Activated T-cell treated with anti-CD3 and anti-CD28 coated beads, Interleukin-2, amount 50 U/mL, for 72 hours (primary cell): ENCODE data around the gene RGMA. TPM values are rescaled to one million over a fixed set of nuclear protein-coding genes. Genes with fewer than 3 reads are reported as not detected.
"Not testable (repeated sequence)": the region's sequence is repeated elsewhere in the genome, so short reads cannot be mapped to it uniquely, and the experiment has no call there.

ENCODE experiments used
- ATAC-seq, 2 donors: fragments of 150-1000 bp; cut with Tn5 transposase; replicated peaks in 1 of 2; 2 replicates each; pipeline ENCODE4 v1.10.0; 2021; ENCODE audit warnings: moderate library complexity in 2 of 2, mild to moderate bottlenecking in 1 of 2
- DNase-seq, 2 donors: peaks; one replicate each; pipeline ENCODE4 v3.0.0; 2021 to 2022; ENCODE audit warnings: mixed read lengths in 1 of 2
- H3K27ac Mint-ChIP-seq: one replicate; pipeline ENCODE4 v1.8.0; 2022; ENCODE audit warnings: mild to moderate bottlenecking, moderate library complexity, mixed read lengths
- H3K27me3 Mint-ChIP-seq: one replicate; pipeline ENCODE4 v1.8.0; 2022; ENCODE audit warnings: low read depth, mixed read lengths
- H3K36me3 Mint-ChIP-seq, 2 donors: one replicate each; pipeline ENCODE4 v1.8.0; 2022; ENCODE audit warnings: mixed read lengths in 2 of 2, mild to moderate bottlenecking in 1 of 2; ENCODE audit not compliant: insufficient read depth in 2 of 2
- H3K4me1 Mint-ChIP-seq: one replicate; pipeline ENCODE4 v1.8.0; 2022; ENCODE audit warnings: low read depth, mixed read lengths
- H3K4me3 Mint-ChIP-seq, 2 donors: one replicate each; pipeline ENCODE4 v1.8.0; 2022; ENCODE audit warnings: mild to moderate bottlenecking in 2 of 2, mixed read lengths in 2 of 2, moderate library complexity in 2 of 2
- H3K9me3 Mint-ChIP-seq, 2 donors: one replicate each; pipeline ENCODE4 v1.8.0; 2022; ENCODE audit warnings: mixed read lengths in 2 of 2
- total RNA-seq, 2 donors: library from RNA; stranded (reverse); gene quantifications; one replicate each; pipeline ENCODE4 v1.2.3, GENCODE V29; 2022

Gene RGMA
- total RNA-seq, 2 donors from 2014 or later: 0.53 to 1.7 TPM

DNA sequence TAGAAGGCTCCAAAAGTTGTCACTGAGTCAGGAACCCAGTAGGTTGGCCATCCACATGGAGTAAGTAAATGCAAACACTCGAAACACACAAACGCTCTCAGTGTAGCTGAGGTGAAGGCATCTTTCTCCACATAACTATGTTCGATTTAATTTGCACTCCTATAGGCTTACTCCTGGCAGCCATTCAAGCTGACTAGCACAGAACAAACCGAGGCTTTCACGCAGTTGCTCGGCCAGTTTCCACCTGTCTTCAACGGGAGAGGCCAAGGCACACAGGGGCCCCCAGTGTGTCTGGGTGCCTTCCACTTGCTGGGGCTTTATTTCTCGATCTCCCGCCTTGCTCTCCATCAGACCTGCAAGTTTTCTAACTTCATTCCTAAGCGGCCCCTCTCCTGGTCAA is 18.9 kb downstream of the RGMA start:
- peaks cover 17% of the 10 kb centered on the region for H3K4me1 Mint-ChIP-seq
- no peak overlapping the region for H3K27ac Mint-ChIP-seq
- H3K9me3 Mint-ChIP-seq: no peaks in the 10 kb centered on the region
- H3K36me3 Mint-ChIP-seq: no peaks in the 10 kb centered on the region
- ATAC-seq: no peak
- H3K4me3 Mint-ChIP-seq: no peak overlapping the region
- no peak for DNase-seq
- peaks cover 47% of the 10 kb centered on the region for H3K27me3 Mint-ChIP-seq

DNA sequence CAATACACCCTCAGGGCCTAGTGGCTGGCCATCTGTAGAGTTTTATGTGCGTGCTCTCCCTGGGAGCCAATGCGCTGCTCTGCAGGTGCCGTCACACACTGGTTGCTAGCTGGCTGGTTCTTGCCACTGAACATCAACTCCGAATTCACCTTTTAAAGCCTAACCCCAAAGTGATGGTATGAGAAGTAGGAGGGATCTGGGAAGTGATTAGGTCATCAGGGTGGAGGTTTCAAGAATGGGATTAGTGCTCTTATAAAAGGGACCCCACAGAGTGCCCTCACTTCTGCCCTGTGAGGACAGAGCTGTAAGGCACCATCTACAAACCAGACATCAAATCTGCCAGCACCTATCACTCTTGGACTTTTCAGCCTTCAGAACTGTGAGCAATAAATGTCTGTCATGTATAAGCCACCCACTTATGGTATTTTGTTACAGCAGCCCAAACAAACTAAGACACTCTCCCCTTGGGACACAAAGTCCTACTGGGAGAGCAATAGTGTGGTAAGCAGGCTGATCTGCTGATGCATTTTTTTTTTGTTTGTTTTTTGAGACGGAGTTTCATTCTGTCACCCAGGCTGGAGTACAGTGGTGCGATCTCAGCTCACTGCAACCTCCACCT is 20.3 kb downstream of the RGMA start:
- ATAC-seq: no peak

DNA sequence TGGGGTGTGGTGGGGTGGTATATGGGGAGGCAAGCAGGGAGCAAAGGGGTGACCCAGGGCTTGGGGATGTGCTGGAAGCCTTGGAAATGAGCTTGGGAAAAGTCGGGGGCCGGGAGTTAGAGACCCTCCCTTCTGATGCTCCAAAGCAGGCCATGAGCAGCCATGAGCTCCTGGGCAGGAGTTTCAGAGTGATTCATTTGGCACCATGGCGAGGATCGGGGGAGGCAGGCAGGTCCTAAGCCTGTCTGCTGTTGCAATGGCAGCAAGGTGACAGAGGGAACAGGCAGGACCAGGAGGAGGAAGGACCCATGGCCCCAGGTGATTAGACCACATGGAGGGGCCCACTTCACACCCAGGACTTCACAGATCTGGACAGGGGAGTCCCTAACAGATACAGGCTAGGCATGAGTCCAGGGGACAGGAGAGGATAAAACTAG is 21.3 kb downstream of the RGMA start:
- DNase-seq (no peak), ATAC-seq (no peak)
- no peaks in the 10 kb centered on the region for H3K9me3 Mint-ChIP-seq
- H3K27me3 Mint-ChIP-seq: peaks cover 30% of the 10 kb centered on the region
- H3K4me3 Mint-ChIP-seq: no peak overlapping the region
- H3K36me3 Mint-ChIP-seq: no peaks in the 10 kb centered on the region
- H3K4me1 Mint-ChIP-seq: peaks cover 12% of the 10 kb centered on the region
- H3K27ac Mint-ChIP-seq: no peak overlapping the region

More for the DNA sequence above, 20.3 kb downstream of the RGMA start:
- Mint-ChIP-seq H3K27ac (no peak overlapping the region), H3K27me3 (peaks cover 33% of the 10 kb centered on the region), H3K4me1 (peaks cover 17% of the 10 kb centered on the region), H3K4me3 (no peak overlapping the region), H3K9me3 (no peaks in the 10 kb centered on the region), H3K36me3 (no peaks in the 10 kb centered on the region)
- no peak for DNase-seq

GRCh38 chr15:93066834-93067648 is 22.0 kb downstream of the RGMA start:
- DNase-seq: no peak
- no peak overlapping the region for H3K4me3 Mint-ChIP-seq

DNA sequence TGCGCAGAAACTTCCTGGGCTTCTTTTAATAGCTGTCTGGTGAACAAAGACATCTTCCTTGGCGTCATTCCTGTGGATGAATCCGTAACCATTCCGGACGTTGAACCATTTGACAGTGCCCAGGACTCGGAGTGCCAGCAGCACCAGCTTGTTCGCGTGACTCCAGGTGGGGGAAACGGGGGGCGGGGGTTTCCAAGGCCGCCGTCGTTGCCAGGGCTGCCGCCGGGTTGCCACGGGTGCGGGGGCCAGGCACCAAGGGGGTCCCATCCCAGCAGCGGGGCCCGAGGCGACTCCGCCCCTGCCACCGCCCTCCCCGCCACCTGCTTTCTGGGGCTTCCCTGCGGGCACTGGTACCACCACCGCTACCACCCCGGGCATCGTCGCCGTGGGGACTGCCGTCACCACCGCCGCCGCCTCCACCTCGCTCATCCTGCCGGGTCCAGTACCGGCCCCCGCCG is 22.8 kb downstream of the RGMA start:
- no peak overlapping the region for H3K27ac Mint-ChIP-seq
- DNase-seq (no peak), ATAC-seq (no peak)
- H3K27me3 Mint-ChIP-seq: peaks cover 23% of the 10 kb centered on the region
- H3K36me3 Mint-ChIP-seq: no peaks in the 10 kb centered on the region
- no peak overlapping the region for H3K4me3 Mint-ChIP-seq
- H3K9me3 Mint-ChIP-seq: no peaks in the 10 kb centered on the region
- H3K4me1 Mint-ChIP-seq: peaks cover 4% of the 10 kb centered on the region

More at GRCh38 chr15:93066834-93067648, 22.0 kb downstream of the RGMA start:
- Mint-ChIP-seq H3K36me3 (no peaks in the 10 kb centered on the region), H3K27ac (no peak overlapping the region), H3K4me1 (peaks cover 8% of the 10 kb centered on the region), H3K9me3 (no peaks in the 10 kb centered on the region), H3K27me3 (peaks cover 30% of the 10 kb centered on the region)
- no peak for ATAC-seq

- Mint-ChIP-seq H3K4me3 (no peak overlapping the region), H3K36me3 (no peaks in the 10 kb centered on the region), H3K27me3 (peaks cover 17% of the 10 kb centered on the region), H3K27ac (no peak overlapping the region), H3K4me1 (peaks cover 4% of the 10 kb centered on the region), H3K9me3 (no peaks in the 10 kb centered on the region)
- no peak for ATAC-seq
- no peak for DNase-seq
Observed at GRCh38 chr15:93065641-93066045, 23.4 kb downstream of the RGMA start.

- Mint-ChIP-seq H3K9me3 (no peaks in the 10 kb centered on the region), H3K27ac (no peak overlapping the region), H3K4me3 (no peak overlapping the region), H3K36me3 (no peaks in the 10 kb centered on the region), H3K4me1 (peaks cover 4% of the 10 kb centered on the region), H3K27me3 (peaks cover 10% of the 10 kb centered on the region)
- no peak for DNase-seq
- no peak for ATAC-seq
Observed at GRCh38 chr15:93063796-93064690, 25.0 kb downstream of the RGMA start.

- DNase-seq (no peak), ATAC-seq (no peak)
- H3K4me1 Mint-ChIP-seq: peaks cover 4% of the 10 kb centered on the region
- no peaks in the 10 kb centered on the region for H3K9me3 Mint-ChIP-seq
- H3K36me3 Mint-ChIP-seq: no peaks in the 10 kb centered on the region
- no peak overlapping the region for H3K27ac Mint-ChIP-seq
- H3K27me3 Mint-ChIP-seq: peaks cover 10% of the 10 kb centered on the region
- H3K4me3 Mint-ChIP-seq: no peak overlapping the region
Observed at GRCh38 chr15:93063262-93063671, 25.7 kb downstream of the RGMA start.

DNA sequence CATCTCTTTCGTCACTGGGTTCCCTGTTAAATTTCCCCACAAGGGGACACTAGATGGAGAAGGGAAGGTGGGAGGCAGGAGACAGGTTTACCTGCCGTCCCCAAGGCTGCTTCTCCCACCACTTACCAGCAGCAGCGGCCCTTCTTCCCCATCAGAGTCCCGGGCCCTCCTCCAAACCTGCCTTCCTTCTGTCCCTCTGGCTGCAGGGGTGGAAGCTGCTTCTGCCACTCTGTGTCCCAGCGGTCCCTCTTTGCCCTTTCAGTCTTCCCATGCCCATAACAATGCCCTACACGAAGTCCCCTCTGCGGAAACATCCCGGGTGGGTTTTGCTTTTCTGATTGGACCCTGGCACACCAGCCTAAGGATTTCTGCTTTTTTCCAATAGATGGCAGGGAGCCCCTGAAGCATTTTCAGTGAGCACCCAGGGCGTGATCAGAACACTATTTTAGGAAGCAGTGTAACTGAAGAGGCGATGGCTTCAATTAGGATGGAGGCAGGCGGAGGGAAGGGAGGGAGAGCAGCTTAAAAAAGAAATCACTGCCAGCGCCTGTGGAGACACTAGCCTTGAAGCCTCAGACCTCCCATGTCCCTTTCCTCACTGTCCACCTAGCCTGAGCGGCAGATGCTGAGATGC is 26.3 kb downstream of the RGMA start:
- not testable (repeated sequence) for H3K4me3 Mint-ChIP-seq, ATAC-seq, H3K27ac Mint-ChIP-seq, DNase-seq, H3K9me3 Mint-ChIP-seq, H3K4me1 Mint-ChIP-seq, H3K36me3 Mint-ChIP-seq
- peaks cover 10% of the 10 kb centered on the region for H3K27me3 Mint-ChIP-seq

GRCh38 chr15:93060336-93061248 is 28.4 kb downstream of the RGMA start:
- peaks cover 10% of the 10 kb centered on the region for H3K27me3 Mint-ChIP-seq
- H3K4me3 Mint-ChIP-seq: no peak overlapping the region
- ATAC-seq (no peak), DNase-seq (no peak)
- H3K4me1 Mint-ChIP-seq: peaks cover 4% of the 10 kb centered on the region
- no peaks in the 10 kb centered on the region for H3K9me3 Mint-ChIP-seq
- no peak overlapping the region for H3K27ac Mint-ChIP-seq
- H3K36me3 Mint-ChIP-seq: no peaks in the 10 kb centered on the region

DNA sequence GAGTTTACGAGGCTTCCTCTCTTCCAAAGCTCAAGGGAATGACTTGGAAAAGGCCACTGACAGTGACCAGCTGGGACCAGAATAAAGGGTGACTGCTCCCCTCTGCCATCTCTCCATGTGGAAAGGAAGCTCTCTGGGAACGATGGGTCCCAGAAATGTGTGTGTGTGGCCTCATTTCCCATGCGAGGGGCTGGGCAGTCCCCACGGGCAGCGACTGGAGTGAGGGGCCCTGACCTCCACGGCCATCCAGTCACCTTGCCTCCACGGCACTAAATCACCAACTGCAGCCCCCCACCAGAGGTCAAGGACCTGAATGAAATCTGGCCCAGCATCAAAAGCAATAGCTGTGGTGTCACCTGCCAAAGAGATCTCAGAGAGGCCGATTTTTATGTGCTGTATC is 29.6 kb downstream of the RGMA start:
- Mint-ChIP-seq H3K27me3 (peaks cover 10% of the 10 kb centered on the region), H3K36me3 (no peaks in the 10 kb centered on the region), H3K4me1 (peaks cover 4% of the 10 kb centered on the region), H3K9me3 (no peaks in the 10 kb centered on the region), H3K27ac (no peak overlapping the region), H3K4me3 (no peak overlapping the region)
- DNase-seq (no peak), ATAC-seq (no peak)

GRCh38 chr15:93058904-93059427 is 30.0 kb downstream of the RGMA start:
- no peaks in the 10 kb centered on the region for H3K36me3 Mint-ChIP-seq
- DNase-seq: no peak
- no peaks in the 10 kb centered on the region for H3K9me3 Mint-ChIP-seq
- peaks cover 4% of the 10 kb centered on the region for H3K4me1 Mint-ChIP-seq
- ATAC-seq: no peak
- H3K27me3 Mint-ChIP-seq: peaks cover 10% of the 10 kb centered on the region
- H3K4me3 Mint-ChIP-seq: no peak overlapping the region
- H3K27ac Mint-ChIP-seq: no peak overlapping the region
